ENCODE results near the gene OPHN1. TPM values are rescaled to one million over a fixed set of nuclear protein-coding genes. Genes with fewer than 3 reads are reported as not detected.
"Not testable (repeated sequence)": the region's sequence is repeated elsewhere in the genome, so short reads cannot be mapped to it uniquely, and the experiment has no call there.

OPHN1 gene
- total RNA-seq, 4 donors from 2014 or later, result 2.8 to 8.7 (median 6.6) TPM

GRCh38 chrX:68402094-68402493, 31.2 kb downstream of the OPHN1 start:
- Histone ChIP-seq H3K27ac (no peak overlapping the region), H3K9me3 (no peaks in the 10 kb centered on the region), H3K4me3 (no peak overlapping the region), H3K4me1 (no peaks in the 10 kb centered on the region), H3K27me3 (no peaks in the 10 kb centered on the region), H3K36me3 (no peaks in the 10 kb centered on the region)
- in situ Hi-C loops (cut with MboI; ENCODE audit: low pct_ligation_motif_present in 1 of 4, low pct_unique_long_range_greater_than_20kb in 1 of 4, low sequenced_read_pairs in 3 of 4) (no loop called here), intact Hi-C loops (cut with DNase I; ENCODE audit: low total_unique reads) (no loop called here)
- WGBS, 2 donors (ENCODE audit: low coverage in 1 of 2), result 77% methylated on average over 2 of the region's 2 CpGs; no CpG with 5 or more reads in 1 of the 2 donors
- DNase-seq, result no peak
- TF ChIP-seq POLR2A (IDR thresholded peaks at IDR 0.05) (no peak), EP300 (IDR thresholded peaks at IDR 0.05; ENCODE audit: low read depth) (no peak), POLR2AphosphoS5 (IDR thresholded peaks at IDR 0.05) (no peak)
- TF ChIP-seq, protein P1, sequence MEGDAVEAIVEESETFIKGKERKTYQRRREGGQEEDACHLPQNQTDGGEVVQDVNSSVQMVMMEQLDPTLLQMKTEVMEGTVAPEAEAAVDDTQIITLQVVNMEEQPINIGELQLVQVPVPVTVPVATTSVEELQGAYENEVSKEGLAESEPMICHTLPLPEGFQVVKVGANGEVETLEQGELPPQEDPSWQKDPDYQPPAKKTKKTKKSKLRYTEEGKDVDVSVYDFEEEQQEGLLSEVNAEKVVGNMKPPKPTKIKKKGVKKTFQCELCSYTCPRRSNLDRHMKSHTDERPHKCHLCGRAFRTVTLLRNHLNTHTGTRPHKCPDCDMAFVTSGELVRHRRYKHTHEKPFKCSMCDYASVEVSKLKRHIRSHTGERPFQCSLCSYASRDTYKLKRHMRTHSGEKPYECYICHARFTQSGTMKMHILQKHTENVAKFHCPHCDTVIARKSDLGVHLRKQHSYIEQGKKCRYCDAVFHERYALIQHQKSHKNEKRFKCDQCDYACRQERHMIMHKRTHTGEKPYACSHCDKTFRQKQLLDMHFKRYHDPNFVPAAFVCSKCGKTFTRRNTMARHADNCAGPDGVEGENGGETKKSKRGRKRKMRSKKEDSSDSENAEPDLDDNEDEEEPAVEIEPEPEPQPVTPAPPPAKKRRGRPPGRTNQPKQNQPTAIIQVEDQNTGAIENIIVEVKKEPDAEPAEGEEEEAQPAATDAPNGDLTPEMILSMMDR (IDR thresholded peaks at IDR 0.05), result no peak

DNA sequence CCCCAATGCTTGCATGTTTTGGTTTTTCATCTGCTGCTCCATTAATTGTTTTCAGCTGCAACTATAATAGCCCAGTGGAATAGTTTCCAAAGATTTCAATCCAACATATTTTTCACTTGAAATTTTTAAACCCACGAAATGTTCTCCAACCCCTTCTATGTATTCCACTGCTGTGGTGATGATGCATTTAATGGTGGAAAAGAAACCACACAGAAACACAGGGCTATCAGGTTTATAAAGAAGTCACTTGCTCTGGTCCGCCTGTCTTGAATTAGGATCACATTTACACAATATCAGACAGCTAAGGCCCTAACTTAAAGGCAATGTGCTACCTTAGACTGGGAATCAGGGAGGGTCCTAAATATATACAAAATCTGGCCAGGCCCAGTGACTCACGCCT, 35.0 kb downstream of the OPHN1 start:
- DNase-seq, result no peak
- WGBS, 2 donors (ENCODE audit: low coverage in 1 of 2), result 66 to 71% methylated on average over 1 to 3 of the region's 3 CpGs
- intact Hi-C loops (cut with DNase I; ENCODE audit: low total_unique reads), result loop anchor here (5.0 kb wide), 1 partner anchor 1171 kb away; no protein-coding TSS in a partner anchor
- H3K9me3 ChIP-seq, result no peaks in the 10 kb centered on the region
- no peaks in the 10 kb centered on the region for H3K36me3 ChIP-seq
- no peak overlapping the region for H3K4me3 ChIP-seq
- H3K27me3 ChIP-seq, result no peaks in the 10 kb centered on the region
- TF ChIP-seq, protein P1 (IDR thresholded peaks at IDR 0.05), result no peak
- no peak for TF ChIP-seq POLR2AphosphoS5 (IDR thresholded peaks at IDR 0.05)
- no peak for TF ChIP-seq POLR2A (IDR thresholded peaks at IDR 0.05)
- TF ChIP-seq EP300 (IDR thresholded peaks at IDR 0.05; ENCODE audit: low read depth), result no peak
- in situ Hi-C loops (cut with MboI; ENCODE audit: low pct_ligation_motif_present in 1 of 4, low pct_unique_long_range_greater_than_20kb in 1 of 4, low sequenced_read_pairs in 3 of 4), result no loop called here
- no peak overlapping the region for H3K27ac ChIP-seq
- no peaks in the 10 kb centered on the region for H3K4me1 ChIP-seq

GRCh38 chrX:68396953-68397352, 36.3 kb downstream of the OPHN1 start:
- in situ Hi-C loops (cut with MboI; ENCODE audit: low pct_ligation_motif_present in 1 of 4, low pct_unique_long_range_greater_than_20kb in 1 of 4, low sequenced_read_pairs in 3 of 4), result no loop called here
- Histone ChIP-seq H3K4me3 (no peak overlapping the region), H3K36me3 (no peaks in the 10 kb centered on the region), H3K9me3 (no peaks in the 10 kb centered on the region), H3K27ac (no peak overlapping the region), H3K27me3 (no peaks in the 10 kb centered on the region), H3K4me1 (no peaks in the 10 kb centered on the region)
- intact Hi-C loops (cut with DNase I; ENCODE audit: low total_unique reads), result loop anchor here (5.0 kb wide), 1 partner anchor 1170 kb away; no protein-coding TSS in a partner anchor
- DNase-seq, result no peak
- TF ChIP-seq POLR2AphosphoS5 (IDR thresholded peaks at IDR 0.05) (no peak), EP300 (IDR thresholded peaks at IDR 0.05; ENCODE audit: low read depth) (no peak), POLR2A (IDR thresholded peaks at IDR 0.05) (no peak)
- TF ChIP-seq, protein P1 (IDR thresholded peaks at IDR 0.05), result no peak
- WGBS, 2 donors (ENCODE audit: low coverage in 1 of 2), result 57 to 80% methylated on average over 1 to 2 of the region's 2 CpGs

- H3K4me1 ChIP-seq; DNase-seq; in situ Hi-C loops (cut with MboI; ENCODE audit: low pct_ligation_motif_present in 1 of 4, low pct_unique_long_range_greater_than_20kb in 1 of 4, low sequenced_read_pairs in 3 of 4); H3K9me3 ChIP-seq; H3K4me3 ChIP-seq; H3K27me3 ChIP-seq; H3K27ac ChIP-seq; H3K36me3 ChIP-seq; intact Hi-C loops (cut with DNase I; ENCODE audit: low total_unique reads): not testable (repeated sequence)
- WGBS, 2 donors (ENCODE audit: low coverage in 1 of 2), result 79% methylated on average over 3 of the region's 3 CpGs; no CpG with 5 or more reads in 1 of the 2 donors
These were observed 43.8 kb downstream of the OPHN1 start for GRCh38 chrX:68389419-68389960.

GRCh38 chrX:68387776-68388175, 45.5 kb downstream of the OPHN1 start:
- Histone ChIP-seq H3K9me3 (no peaks in the 10 kb centered on the region), H3K4me1 (no peaks in the 10 kb centered on the region), H3K27ac (no peak overlapping the region), H3K4me3 (no peak overlapping the region), H3K36me3 (no peaks in the 10 kb centered on the region), H3K27me3 (no peaks in the 10 kb centered on the region)
- in situ Hi-C loops (cut with MboI; ENCODE audit: low pct_ligation_motif_present in 1 of 4, low pct_unique_long_range_greater_than_20kb in 1 of 4, low sequenced_read_pairs in 3 of 4), result no loop called here
- DNase-seq, result no peak
- WGBS, 2 donors (ENCODE audit: low coverage in 1 of 2), result 74 to 95% methylated on average over 3 of the region's 3 CpGs
- intact Hi-C loops (cut with DNase I; ENCODE audit: low total_unique reads), result no loop called here
- TF ChIP-seq, protein P1 (IDR thresholded peaks at IDR 0.05), result no peak
- no peak for TF ChIP-seq POLR2A (IDR thresholded peaks at IDR 0.05)
- TF ChIP-seq POLR2AphosphoS5 (IDR thresholded peaks at IDR 0.05), result no peak
- no peak for TF ChIP-seq EP300 (IDR thresholded peaks at IDR 0.05; ENCODE audit: low read depth)
